ENCODE measurements around the gene GUSB.

DNA sequence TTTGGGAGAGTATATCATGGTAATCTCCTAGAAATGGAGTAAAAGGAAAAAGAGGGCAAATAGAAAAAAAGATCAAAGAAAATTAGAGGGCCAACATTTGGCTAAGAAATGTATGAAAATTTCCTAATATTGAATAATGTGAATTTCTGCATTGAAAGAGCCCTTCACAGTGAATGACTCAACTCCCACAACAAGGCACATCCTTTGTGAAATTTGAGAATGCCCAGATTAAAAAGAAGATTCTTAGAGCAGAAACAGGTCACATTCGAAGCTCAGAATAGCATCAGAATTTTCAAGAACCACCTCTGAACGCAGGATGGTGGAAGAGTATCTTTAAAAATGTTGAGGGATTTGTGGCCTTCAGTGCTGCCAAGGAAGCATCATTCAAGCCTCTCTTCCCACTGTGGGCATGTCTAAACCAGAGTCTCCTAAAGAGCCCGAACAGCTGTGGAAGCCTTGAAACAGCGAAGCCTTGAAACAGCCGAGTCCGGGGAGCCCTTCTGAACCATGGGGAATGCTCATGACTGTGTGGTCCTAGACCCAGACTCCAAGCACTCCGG, 43.6 kb downstream of the GUSB start:
- TF ChIP-seq, protein P1, sequence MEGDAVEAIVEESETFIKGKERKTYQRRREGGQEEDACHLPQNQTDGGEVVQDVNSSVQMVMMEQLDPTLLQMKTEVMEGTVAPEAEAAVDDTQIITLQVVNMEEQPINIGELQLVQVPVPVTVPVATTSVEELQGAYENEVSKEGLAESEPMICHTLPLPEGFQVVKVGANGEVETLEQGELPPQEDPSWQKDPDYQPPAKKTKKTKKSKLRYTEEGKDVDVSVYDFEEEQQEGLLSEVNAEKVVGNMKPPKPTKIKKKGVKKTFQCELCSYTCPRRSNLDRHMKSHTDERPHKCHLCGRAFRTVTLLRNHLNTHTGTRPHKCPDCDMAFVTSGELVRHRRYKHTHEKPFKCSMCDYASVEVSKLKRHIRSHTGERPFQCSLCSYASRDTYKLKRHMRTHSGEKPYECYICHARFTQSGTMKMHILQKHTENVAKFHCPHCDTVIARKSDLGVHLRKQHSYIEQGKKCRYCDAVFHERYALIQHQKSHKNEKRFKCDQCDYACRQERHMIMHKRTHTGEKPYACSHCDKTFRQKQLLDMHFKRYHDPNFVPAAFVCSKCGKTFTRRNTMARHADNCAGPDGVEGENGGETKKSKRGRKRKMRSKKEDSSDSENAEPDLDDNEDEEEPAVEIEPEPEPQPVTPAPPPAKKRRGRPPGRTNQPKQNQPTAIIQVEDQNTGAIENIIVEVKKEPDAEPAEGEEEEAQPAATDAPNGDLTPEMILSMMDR (IDR thresholded peaks at IDR 0.05), result no peak
- TF ChIP-seq NRF1 (IDR thresholded peaks at IDR 0.05; ENCODE audit: low read depth, low read length), result no peak
- no peak for TF ChIP-seq YY1 (IDR thresholded peaks at IDR 0.05; ENCODE audit: low read depth)
- TF ChIP-seq POLR2AphosphoS5 (IDR thresholded peaks at IDR 0.05; ENCODE audit: low read depth, low read length), result no peak
